CD4-positive, alpha-beta T cell treated with Interleukin-21 for 1 hour (primary cell): ENCODE measurements around the gene LGR6.

ENCODE experiments used
- DNase-seq: peaks from one replicate; pipeline ENCODE4 v3.0.0-alpha.2; 2020

LGR6 gene

DNA sequence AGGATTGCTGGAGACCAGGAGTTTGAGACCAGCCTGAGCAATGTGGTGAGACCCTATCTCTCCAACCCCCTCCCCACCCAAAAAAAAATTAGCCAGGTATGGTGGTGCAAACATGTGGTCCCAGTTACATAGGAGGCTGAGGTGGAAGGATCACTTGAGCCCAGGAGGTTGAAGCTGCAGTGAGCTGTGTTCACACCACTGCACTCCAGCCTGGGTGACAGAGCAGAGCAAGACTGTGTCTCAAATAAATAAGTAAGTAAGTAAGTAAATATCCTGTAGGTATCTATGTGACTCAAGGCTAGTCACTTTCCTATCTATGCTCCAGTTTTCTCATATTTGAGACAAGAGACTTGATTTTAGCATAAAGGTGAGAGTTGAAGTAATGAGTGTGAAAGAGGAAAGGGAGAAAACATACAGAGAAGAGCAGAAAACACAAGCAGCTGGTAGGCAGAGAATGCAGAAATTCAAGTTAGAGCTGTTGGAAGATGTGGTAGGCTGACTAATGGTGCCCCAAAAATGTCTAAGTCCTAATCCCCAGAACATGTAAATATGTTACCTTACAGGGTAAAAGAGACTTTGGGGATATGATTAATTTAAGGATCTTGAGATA, 162.4 kb downstream of the LGR6 start:
- DNase-seq = no peak

GRCh38 chr1:202357506-202357905, 163.9 kb downstream of the LGR6 start:
- no peak for DNase-seq

DNA sequence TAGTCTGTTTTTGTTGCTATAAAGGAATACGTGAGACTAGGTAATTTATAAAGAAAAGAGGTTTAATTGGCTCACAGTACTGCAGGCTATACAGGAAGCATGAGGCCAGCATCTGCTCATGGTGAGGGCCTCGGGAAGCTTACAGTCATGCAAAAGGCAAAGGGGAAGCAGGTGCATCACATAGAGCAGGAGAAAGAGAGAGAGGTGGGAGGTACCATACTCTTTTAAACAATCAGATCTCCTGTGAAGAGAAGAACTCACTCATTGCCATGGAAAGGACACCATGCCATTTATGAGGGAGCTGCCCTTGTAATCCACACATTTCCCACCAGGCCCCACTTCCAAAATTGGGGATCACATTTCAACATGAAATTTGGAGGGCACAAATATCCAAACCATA, 167.6 kb downstream of the LGR6 start:
- DNase-seq = no peak

- DNase-seq = no peak
These were observed 168.1 kb downstream of the LGR6 start for GRCh38 chr1:202361701-202362100.

- no peak for DNase-seq
These were observed 168.6 kb downstream of the LGR6 start for GRCh38 chr1:202362212-202362611.

GRCh38 chr1:202365092-202365815, 171.7 kb downstream of the LGR6 start:
- no peak for DNase-seq

DNA sequence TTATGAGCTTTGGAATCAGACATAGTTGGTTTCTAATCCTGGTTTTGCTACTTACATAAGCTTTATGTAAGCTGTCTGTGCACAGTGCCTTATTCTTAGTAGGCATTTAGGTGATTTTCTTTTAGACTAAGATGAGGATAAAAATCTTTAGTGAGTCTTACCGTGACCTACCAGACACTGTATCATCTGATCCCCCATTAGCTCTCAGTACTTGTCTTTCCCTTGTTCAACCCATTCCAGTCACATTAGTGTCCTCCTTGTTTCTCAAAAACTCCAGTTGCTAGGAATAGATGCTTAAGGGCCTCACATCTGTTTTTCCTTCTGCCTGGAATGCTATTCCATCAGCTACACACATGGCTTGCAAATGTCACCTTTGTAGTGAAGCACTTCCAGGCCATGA, 173.7 kb downstream of the LGR6 start:
- no peak for DNase-seq
